ENCODE measurements around the gene NEUROD4.

DNA sequence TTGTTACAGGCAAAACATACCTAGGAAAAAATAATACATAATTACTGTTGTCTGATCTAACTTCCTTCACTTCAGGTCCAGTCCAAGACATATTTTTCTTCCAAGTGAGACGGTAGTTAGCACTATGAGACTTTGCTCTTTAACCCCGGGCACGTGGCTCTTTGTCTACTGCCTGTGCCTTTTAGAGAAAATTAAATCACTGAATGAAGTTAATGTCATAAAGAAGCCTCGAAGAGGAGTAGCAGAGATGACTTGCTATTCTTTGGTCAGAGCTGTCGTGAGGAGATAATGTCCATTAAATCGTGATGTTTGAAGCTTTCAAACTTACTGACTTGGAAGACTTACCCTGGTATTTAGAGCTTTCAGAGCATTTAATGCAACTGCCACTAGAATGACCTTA is 43.9 kb upstream of the NEUROD4 start:
- TF ChIP-seq POLR2A (IDR thresholded peaks at IDR 0.05) = no peak
- TF ChIP-seq, protein P1, sequence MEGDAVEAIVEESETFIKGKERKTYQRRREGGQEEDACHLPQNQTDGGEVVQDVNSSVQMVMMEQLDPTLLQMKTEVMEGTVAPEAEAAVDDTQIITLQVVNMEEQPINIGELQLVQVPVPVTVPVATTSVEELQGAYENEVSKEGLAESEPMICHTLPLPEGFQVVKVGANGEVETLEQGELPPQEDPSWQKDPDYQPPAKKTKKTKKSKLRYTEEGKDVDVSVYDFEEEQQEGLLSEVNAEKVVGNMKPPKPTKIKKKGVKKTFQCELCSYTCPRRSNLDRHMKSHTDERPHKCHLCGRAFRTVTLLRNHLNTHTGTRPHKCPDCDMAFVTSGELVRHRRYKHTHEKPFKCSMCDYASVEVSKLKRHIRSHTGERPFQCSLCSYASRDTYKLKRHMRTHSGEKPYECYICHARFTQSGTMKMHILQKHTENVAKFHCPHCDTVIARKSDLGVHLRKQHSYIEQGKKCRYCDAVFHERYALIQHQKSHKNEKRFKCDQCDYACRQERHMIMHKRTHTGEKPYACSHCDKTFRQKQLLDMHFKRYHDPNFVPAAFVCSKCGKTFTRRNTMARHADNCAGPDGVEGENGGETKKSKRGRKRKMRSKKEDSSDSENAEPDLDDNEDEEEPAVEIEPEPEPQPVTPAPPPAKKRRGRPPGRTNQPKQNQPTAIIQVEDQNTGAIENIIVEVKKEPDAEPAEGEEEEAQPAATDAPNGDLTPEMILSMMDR (IDR thresholded peaks at IDR 0.05) = no peak
- TF ChIP-seq EP300 (IDR thresholded peaks at IDR 0.05) = no peak

All from tibial nerve (tissue), 4 donors.